Measurements from ENCODE around the gene NOP9.
"Not testable (repeated sequence)": the region's sequence is repeated elsewhere in the genome, so short reads cannot be mapped to it uniquely, and the experiment has no call there.

The NOP9 gene

DNA sequence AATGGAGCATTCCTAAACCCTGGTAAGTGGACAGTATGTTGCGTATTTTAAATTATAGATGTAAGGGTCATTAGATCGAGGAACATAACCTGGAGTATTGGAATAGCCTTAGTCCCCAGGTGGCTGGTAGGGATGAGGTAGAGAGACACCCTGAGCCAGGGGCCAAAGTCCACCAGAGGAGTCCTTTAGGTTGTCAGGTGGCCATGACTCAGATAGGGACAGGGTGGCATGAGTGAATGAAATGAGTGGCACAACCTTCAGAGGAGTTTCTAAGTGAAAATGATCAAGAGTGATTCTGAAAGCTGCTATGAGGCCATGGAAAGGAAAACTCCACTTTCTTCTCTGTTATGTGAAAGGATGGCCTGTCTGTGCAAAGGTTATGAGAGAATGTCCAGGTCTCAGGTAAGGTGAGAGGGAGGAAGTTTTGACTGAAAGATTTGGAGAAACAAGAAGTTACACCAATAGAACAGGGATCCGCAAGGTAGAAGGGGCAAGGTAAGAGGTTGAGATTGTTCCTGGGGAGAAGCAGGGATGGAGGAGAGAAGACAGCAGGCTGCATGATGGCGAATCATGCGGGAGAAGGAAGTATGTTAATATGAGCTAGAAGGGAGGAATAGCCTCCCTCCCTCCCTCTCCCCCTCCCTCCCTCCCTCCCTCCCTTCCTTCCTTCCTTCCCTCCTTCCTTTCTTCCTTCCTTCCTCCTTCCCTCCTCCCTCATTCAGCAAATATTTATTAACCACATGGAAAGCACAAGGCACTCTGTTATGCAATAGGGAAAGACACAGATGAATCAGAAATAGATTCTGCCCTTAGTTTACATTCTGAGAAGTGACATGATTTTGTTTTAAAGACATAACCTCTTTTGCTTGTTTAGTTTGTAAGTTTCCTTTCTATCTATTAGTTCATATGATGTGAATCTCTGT, 54.2 kb downstream of the NOP9 start:
- DNase-seq (ENCODE audit: low read depth in 2 of 2) = no peak

- not testable (repeated sequence) for DNase-seq (ENCODE audit: low read depth in 2 of 2)
These were observed 54.8 kb downstream of the NOP9 start for GRCh38 chr14:24354482-24354825.

- DNase-seq (ENCODE audit: low read depth in 2 of 2) = no peak
These were observed 55.4 kb downstream of the NOP9 start for GRCh38 chr14:24355009-24355408.

DNA sequence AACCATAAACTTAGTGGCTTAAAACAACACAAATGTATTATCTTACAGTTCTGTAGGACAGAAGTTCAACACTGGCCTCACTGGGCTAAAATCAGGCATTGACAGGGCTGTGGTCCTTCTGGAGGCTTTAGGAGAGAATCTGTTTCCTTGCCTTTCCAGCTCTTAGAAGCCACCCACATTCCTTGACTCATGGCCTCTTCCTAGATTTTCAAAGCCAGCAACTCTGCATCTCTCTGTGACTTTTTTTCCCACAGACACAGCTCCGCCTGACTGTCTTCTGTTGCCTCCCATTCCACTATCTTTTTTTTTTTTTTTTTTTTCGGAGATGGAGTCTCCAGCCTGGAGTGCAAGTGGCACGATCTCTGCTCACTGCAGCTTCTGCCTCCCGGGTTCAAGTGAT, 56.6 kb downstream of the NOP9 start:
- DNase-seq (ENCODE audit: low read depth in 2 of 2) = no peak
